IPS-11a (cell line): ENCODE measurements around the gene SEMA3C.

ENCODE experiments used
- H3K4me3 ChIP-seq: one replicate; pipeline ENCODE4 v1.5.1; 2013; ENCODE audit warnings: low read depth, low read length, control low read depth

Gene SEMA3C

GRCh38 chr7:80705130-80705781 lies 213.6 kb downstream of the SEMA3C start:
- no peak overlapping the region for H3K4me3 ChIP-seq

GRCh38 chr7:80703272-80703671 lies 215.6 kb downstream of the SEMA3C start:
- H3K4me3 ChIP-seq = no peak overlapping the region

DNA sequence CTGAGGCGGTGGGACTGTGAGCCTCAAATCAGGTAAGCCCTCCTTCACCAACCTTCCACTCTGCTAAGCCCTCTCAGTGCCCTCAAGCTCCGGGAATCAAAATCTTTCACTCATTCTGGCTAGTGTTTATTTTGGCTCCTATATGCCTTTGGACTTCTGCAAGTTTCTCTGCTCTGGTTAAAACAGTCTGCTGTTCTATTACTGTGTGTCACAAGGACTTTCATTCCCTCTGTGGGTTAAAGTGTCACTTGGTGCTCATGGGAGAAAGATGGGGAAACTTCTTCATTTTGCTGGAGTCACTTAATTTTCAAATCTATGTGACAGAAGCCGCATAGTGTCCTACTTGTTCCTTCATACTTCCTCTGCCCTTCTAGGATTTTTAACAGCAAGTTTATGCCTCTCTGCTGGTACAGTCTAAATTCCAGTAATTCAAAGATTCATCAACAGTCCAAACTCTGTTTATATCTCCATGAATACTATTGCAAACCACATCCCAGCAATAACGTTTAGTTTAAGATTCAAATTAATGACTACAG lies 219.1 kb downstream of the SEMA3C start:
- no peak overlapping the region for H3K4me3 ChIP-seq

GRCh38 chr7:80699045-80699638 lies 219.7 kb downstream of the SEMA3C start:
- H3K4me3 ChIP-seq = no peak overlapping the region
